Peyer's patch (tissue), 4 donors: Measurements from ENCODE around the gene FUT8. TPM values are rescaled to one million over a fixed set of nuclear protein-coding genes. Genes with fewer than 3 reads are reported as not detected.

Experiments
- DNase-seq, 3 donors: peaks; one replicate each; pipeline ENCODE4 v3.0.0-alpha.2; 2017 to 2019
- H3K27ac ChIP-seq, 4 donors: fragments of 200-600 bp; sonication (generic); one replicate each; pipeline ENCODE4 v1.5.1; 2016 to 2019
- H3K27me3 ChIP-seq, 2 donors: fragments of 200-600 bp; sonication (generic); one replicate each; pipeline ENCODE4 v1.5.1; 2019
- H3K36me3 ChIP-seq, 3 donors: fragments of 200-600 bp; sonication (generic); one replicate each; pipeline ENCODE4 v1.5.1; 2016 to 2019
- H3K4me1 ChIP-seq, 4 donors: fragments of 200-600 bp; sonication (generic); one replicate each; pipeline ENCODE4 v1.5.1; 2016 to 2019
- H3K4me3 ChIP-seq, 4 donors: fragments of 200-600 bp; sonication (generic); 1 replicate in 3 of 4; 2 replicates in 1 of 4; pipeline ENCODE4 v1.5.1; 2016 to 2019; ENCODE audit warnings: mild to moderate bottlenecking in 1 of 4
- H3K9me3 ChIP-seq, 4 donors: fragments of 200-600 bp; sonication (generic); one replicate each; pipeline ENCODE4 v1.5.1; 2016 to 2019; ENCODE audit warnings: mild to moderate bottlenecking in 1 of 4
- CTCF ChIP-seq, 6 experiments: fragments of 450-650 bp in 4 of 6; fragments of 200-600 bp in 2 of 6; sonication (generic) in 1 of 6; IDR thresholded peaks; one replicate each; pipeline ENCODE4 v1.5.1; 2017 to 2019; ENCODE audit warnings: antibody characterized with exemption in 6 of 6, mild to moderate bottlenecking in 3 of 6, moderate library complexity in 1 of 6
- POLR2A ChIP-seq, 2 donors: fragments of 450-650 bp; IDR thresholded peaks; one replicate each; pipeline ENCODE4 v1.5.1; 2017; ENCODE audit warnings: antibody characterized with exemption in 2 of 2, mild to moderate bottlenecking in 2 of 2, moderate library complexity in 2 of 2
- total RNA-seq, 4 donors: library from RNA; depleted of rRNA; stranded (reverse); fragments of >200 nt; gene quantifications; one replicate each; pipeline ENCODE4 v1.1.0, GENCODE V29; 2016

The FUT8 gene
- total RNA-seq, 4 donors from 2014 or later = 46.4 to 126 (median 55.9) TPM

GRCh38 chr14:65373016-65373670, 39.4 kb upstream of the FUT8 start:
- no peaks in the 10 kb centered on the region for H3K9me3 ChIP-seq
- H3K27ac ChIP-seq = no peak overlapping the region
- no peak overlapping the region for H3K4me3 ChIP-seq
- TF ChIP-seq POLR2A (IDR thresholded peaks at IDR 0.05) (no peak), CTCF (IDR thresholded peaks at IDR 0.05) (no peak)
- no peaks in the 10 kb centered on the region for H3K27me3 ChIP-seq
- H3K4me1 ChIP-seq = no peaks in the 10 kb centered on the region
- no peaks in the 10 kb centered on the region for H3K36me3 ChIP-seq
- no peak for DNase-seq

GRCh38 chr14:65373671-65374039, 38.9 kb upstream of the FUT8 start:
- no peaks in the 10 kb centered on the region for H3K9me3 ChIP-seq
- H3K4me3 ChIP-seq = no peak overlapping the region
- H3K27ac ChIP-seq = no peak overlapping the region
- DNase-seq = no peak
- no peaks in the 10 kb centered on the region for H3K36me3 ChIP-seq
- H3K4me1 ChIP-seq = no peaks in the 10 kb centered on the region
- no peaks in the 10 kb centered on the region for H3K27me3 ChIP-seq
- TF ChIP-seq POLR2A (IDR thresholded peaks at IDR 0.05) (no peak), CTCF (IDR thresholded peaks at IDR 0.05) (no peak)

- TF ChIP-seq POLR2A (IDR thresholded peaks at IDR 0.05) (no peak), CTCF (IDR thresholded peaks at IDR 0.05) (no peak)
- H3K9me3 ChIP-seq = no peaks in the 10 kb centered on the region
- DNase-seq = no peak
- H3K27me3 ChIP-seq = no peaks in the 10 kb centered on the region
- no peaks in the 10 kb centered on the region for H3K4me1 ChIP-seq
- H3K36me3 ChIP-seq = no peaks in the 10 kb centered on the region
- no peak overlapping the region for H3K27ac ChIP-seq
- no peak overlapping the region for H3K4me3 ChIP-seq
Measured at GRCh38 chr14:65377576-65377975, 35.0 kb upstream of the FUT8 start.

GRCh38 chr14:65382586-65382985, 29.9 kb upstream of the FUT8 start:
- TF ChIP-seq POLR2A (IDR thresholded peaks at IDR 0.05) (no peak), CTCF (IDR thresholded peaks at IDR 0.05) (no peak)
- Histone ChIP-seq H3K27ac (no peak overlapping the region), H3K4me3 (no peak overlapping the region), H3K4me1 (no peaks in the 10 kb centered on the region), H3K36me3 (no peaks in the 10 kb centered on the region), H3K27me3 (no peaks in the 10 kb centered on the region), H3K9me3 (no peaks in the 10 kb centered on the region)
- no peak for DNase-seq

DNA sequence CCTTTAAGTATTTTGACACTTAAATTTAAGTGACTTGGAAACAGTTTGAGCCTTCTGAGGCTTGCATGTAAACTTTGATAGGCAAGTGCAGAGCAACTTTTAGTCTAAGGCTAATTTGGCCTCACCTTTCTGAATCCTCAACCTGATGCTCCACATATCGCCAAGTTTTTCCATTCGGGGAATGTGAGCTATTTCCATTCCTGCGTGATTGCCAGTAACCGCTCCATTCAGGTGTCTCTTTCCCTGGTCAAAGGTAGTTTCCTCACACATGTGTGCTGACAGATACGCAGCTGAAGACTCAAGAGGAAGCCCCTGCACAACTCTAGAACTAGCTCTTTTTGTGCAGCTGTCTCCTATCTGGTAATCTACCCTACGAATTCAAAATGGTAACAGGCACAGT, 25.4 kb upstream of the FUT8 start:
- H3K27me3 ChIP-seq = no peaks in the 10 kb centered on the region
- no peaks in the 10 kb centered on the region for H3K4me1 ChIP-seq
- no peak for DNase-seq
- no peak overlapping the region for H3K4me3 ChIP-seq
- TF ChIP-seq CTCF (IDR thresholded peaks at IDR 0.05) = no peak
- TF ChIP-seq POLR2A (IDR thresholded peaks at IDR 0.05) = no peak
- H3K27ac ChIP-seq = no peak overlapping the region
- H3K36me3 ChIP-seq = no peaks in the 10 kb centered on the region
- no peaks in the 10 kb centered on the region for H3K9me3 ChIP-seq

DNA sequence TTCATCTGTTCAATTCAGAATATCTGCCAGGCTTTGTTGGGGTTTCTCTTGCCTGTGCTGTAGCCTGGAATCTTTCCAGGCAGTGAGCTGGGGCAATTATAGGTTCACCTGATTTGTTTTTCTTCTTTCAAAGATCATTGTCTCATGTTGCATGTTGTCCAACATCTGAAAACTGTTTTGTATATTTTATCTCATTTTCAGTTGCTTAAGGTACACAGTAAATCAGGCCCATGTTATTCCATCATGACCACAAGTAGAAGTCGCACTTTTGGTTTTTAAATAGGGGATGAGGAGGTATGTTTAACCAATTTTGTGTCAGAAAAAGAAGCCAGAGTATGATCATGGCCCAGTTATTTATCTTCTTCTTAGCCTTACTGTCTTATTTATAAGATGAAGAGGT, 24.9 kb upstream of the FUT8 start:
- Histone ChIP-seq H3K9me3 (no peaks in the 10 kb centered on the region), H3K4me3 (no peak overlapping the region), H3K36me3 (no peaks in the 10 kb centered on the region), H3K4me1 (no peaks in the 10 kb centered on the region), H3K27me3 (no peaks in the 10 kb centered on the region), H3K27ac (no peak overlapping the region)
- TF ChIP-seq POLR2A (IDR thresholded peaks at IDR 0.05) = no peak
- no peak for DNase-seq
